Measurements from ENCODE around the gene SNX10. TPM values are rescaled to one million over a fixed set of nuclear protein-coding genes. Genes with fewer than 3 reads are reported as not detected.

SNX10 gene
- polyA plus RNA-seq, 1 experiment = not detected

- no peak for DNase-seq (ENCODE audit: low read depth, low spot score)
- CTCF ChIA-PET = no interaction called here
- no peaks in the 10 kb centered on the region for H3K9me3 ChIP-seq (ENCODE audit: control insufficient read depth, insufficient read depth, low read length)
- POLR2A ChIA-PET = interaction anchor here (0.6 kb wide), 1 partner anchor 405 kb away, joined by 4 read pairs; no protein-coding TSS in a partner anchor
- no peak overlapping the region for H3K4me3 ChIP-seq (ENCODE audit: low read depth, low read length)
- TF ChIP-seq CTCF (IDR thresholded peaks at IDR 0.05; ENCODE audit: low read depth, low read length) = no peak
- H3K27me3 ChIP-seq (ENCODE audit: control insufficient read depth, insufficient read depth, low read length) = no peaks in the 10 kb centered on the region
- no peak overlapping the region for H3K27ac ChIP-seq (ENCODE audit: low read depth, low read length)
These were observed 121.5 kb downstream of the SNX10 start for GRCh38 chr7:26413007-26413691.

GRCh38 chr7:26416004-26416403 is 124.3 kb downstream of the SNX10 start:
- no peak overlapping the region for H3K27ac ChIP-seq (ENCODE audit: low read depth, low read length)
- ChIA-PET CTCF (no interaction called here), POLR2A (no interaction called here)
- H3K4me3 ChIP-seq (ENCODE audit: low read depth, low read length) = no peak overlapping the region
- no peak for DNase-seq (ENCODE audit: low read depth, low spot score)
- H3K9me3 ChIP-seq (ENCODE audit: control insufficient read depth, insufficient read depth, low read length) = no peaks in the 10 kb centered on the region
- H3K27me3 ChIP-seq (ENCODE audit: control insufficient read depth, insufficient read depth, low read length) = no peaks in the 10 kb centered on the region
- no peak for TF ChIP-seq CTCF (IDR thresholded peaks at IDR 0.05; ENCODE audit: low read depth, low read length)

DNA sequence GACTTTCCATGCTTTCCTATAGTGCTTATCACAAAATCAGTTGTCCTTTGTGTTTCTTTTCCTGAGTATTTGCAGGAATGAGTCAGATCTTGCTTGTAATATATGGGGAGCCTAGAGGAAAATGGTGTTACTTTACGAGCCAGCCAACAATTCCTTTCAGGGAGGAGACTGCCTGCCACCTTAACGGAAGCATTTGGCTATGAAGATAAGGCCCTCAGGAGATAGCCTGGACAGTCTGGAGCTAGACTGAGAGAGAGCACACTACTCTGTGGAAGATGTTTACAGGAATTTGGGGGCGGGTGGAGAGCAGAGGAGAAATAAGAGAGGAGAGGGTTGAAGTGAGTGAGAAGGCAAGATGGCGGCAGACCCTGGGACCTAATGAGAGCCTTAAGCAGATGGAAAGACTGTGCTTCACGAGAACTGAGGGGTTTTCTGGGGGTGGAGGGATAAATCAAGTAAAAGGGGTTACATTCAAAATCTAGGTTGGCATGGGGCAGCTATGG is 126.3 kb downstream of the SNX10 start:
- H3K27me3 ChIP-seq (ENCODE audit: control insufficient read depth, insufficient read depth, low read length) = no peaks in the 10 kb centered on the region
- ChIA-PET CTCF (no interaction called here), POLR2A (no interaction called here)
- H3K9me3 ChIP-seq (ENCODE audit: control insufficient read depth, insufficient read depth, low read length) = no peaks in the 10 kb centered on the region
- no peak for DNase-seq (ENCODE audit: low read depth, low spot score)
- no peak for TF ChIP-seq CTCF (IDR thresholded peaks at IDR 0.05; ENCODE audit: low read depth, low read length)
- H3K27ac ChIP-seq (ENCODE audit: low read depth, low read length) = no peak overlapping the region
- no peak overlapping the region for H3K4me3 ChIP-seq (ENCODE audit: low read depth, low read length)

- DNase-seq (ENCODE audit: low read depth, low spot score) = no peak
- Histone ChIP-seq H3K27ac (ENCODE audit: low read depth, low read length) (no peak overlapping the region), H3K9me3 (ENCODE audit: control insufficient read depth, insufficient read depth, low read length) (no peaks in the 10 kb centered on the region), H3K27me3 (ENCODE audit: control insufficient read depth, insufficient read depth, low read length) (no peaks in the 10 kb centered on the region), H3K4me3 (ENCODE audit: low read depth, low read length) (no peak overlapping the region)
- no peak for TF ChIP-seq CTCF (IDR thresholded peaks at IDR 0.05; ENCODE audit: low read depth, low read length)
- POLR2A ChIA-PET = no interaction called here
- CTCF ChIA-PET = interaction anchor here (0.9 kb wide), 1 partner anchor 50 kb away, joined by 3 read pairs; no protein-coding TSS in a partner anchor
These were observed 127.5 kb downstream of the SNX10 start for GRCh38 chr7:26419198-26419597.

DNA sequence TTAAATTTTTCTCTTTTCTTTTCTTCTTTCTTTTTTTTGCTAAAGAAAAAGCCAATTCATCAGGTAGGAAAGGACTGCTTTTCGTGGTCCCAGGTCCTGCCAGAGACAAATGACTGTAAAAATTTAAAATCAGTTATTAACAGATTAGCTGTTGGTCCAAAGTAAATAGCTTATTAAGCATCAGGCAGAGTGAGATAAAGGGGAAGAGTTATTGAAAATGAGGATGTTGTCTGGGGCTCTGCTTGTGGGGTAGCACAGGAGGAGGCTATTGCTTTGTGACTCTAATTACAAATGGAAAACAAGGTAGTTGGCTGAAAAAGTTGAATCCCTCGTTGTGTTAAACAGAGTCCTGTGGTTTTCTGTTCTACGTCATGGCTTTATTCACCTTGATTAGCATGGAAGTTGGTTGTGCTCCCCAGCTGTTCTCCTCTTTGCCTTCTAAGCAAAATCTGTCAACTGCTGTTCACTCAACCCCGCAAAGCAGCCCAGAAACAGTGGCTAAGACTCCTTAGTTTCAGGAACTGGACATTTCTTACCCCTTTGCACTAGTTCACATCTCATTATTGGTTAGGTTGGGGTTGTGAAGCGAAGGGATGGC is 128.9 kb downstream of the SNX10 start:
- no peak for DNase-seq (ENCODE audit: low read depth, low spot score)
- no peak for TF ChIP-seq CTCF (IDR thresholded peaks at IDR 0.05; ENCODE audit: low read depth, low read length)

More for the DNA sequence above, 128.9 kb downstream of the SNX10 start:
- Histone ChIP-seq H3K27me3 (ENCODE audit: control insufficient read depth, insufficient read depth, low read length) (no peaks in the 10 kb centered on the region), H3K9me3 (ENCODE audit: control insufficient read depth, insufficient read depth, low read length) (no peaks in the 10 kb centered on the region), H3K4me3 (ENCODE audit: low read depth, low read length) (no peak overlapping the region), H3K27ac (ENCODE audit: low read depth, low read length) (no peak overlapping the region)
- ChIA-PET CTCF (no interaction called here), POLR2A (no interaction called here)
